DOHH2 (cell line): ENCODE results near the gene APIP.

Experiments
- H3F3A ChIP-seq: fragments of 200-600 bp; sonication (generic), shearing (Covaris generic); 2 replicates; pipeline ENCODE4 v1.6.0; 2016; ENCODE audit warnings: antibody characterized with exemption, mild to moderate bottlenecking; ENCODE audit not compliant: control insufficient read depth, insufficient read depth
- H3K27ac ChIP-seq: fragments of 200-600 bp; sonication (generic); 2 replicates; pipeline ENCODE4 v1.5.1; 2014; ENCODE audit warnings: low read depth, mild to moderate bottlenecking, low read length, moderate library complexity
- H3K27me3 ChIP-seq: fragments of 200-600 bp; sonication (generic); 2 replicates; pipeline ENCODE4 v1.6.1; 2014; ENCODE audit warnings: mild to moderate bottlenecking, low read length, mixed read lengths; ENCODE audit not compliant: control insufficient read depth
- H3K36me3 ChIP-seq: fragments of 200-600 bp; sonication (generic); 2 replicates; pipeline ENCODE4 v1.6.1; 2014; ENCODE audit warnings: mild to moderate bottlenecking, low read length, moderate library complexity, mixed read lengths; ENCODE audit not compliant: control insufficient read depth
- H3K4me1 ChIP-seq: fragments of 200-600 bp; sonication (generic); 2 replicates; pipeline ENCODE4 v1.6.1; 2014; ENCODE audit warnings: mild to moderate bottlenecking, low read length, mixed read lengths; ENCODE audit not compliant: control insufficient read depth
- H3K4me2 ChIP-seq: fragments of 200-600 bp; sonication (generic); 2 replicates; pipeline ENCODE4 v1.6.0; 2014; ENCODE audit warnings: mild to moderate bottlenecking, low read length, moderate library complexity
- H3K4me3 ChIP-seq: fragments of 200-600 bp; sonication (generic); 2 replicates; pipeline ENCODE4 v1.5.1; 2014; ENCODE audit warnings: mild to moderate bottlenecking, low read length, mixed read lengths
- H3K79me2 ChIP-seq: fragments of 200-600 bp; sonication (generic); 2 replicates; pipeline ENCODE4 v1.6.1; 2014; ENCODE audit warnings: mild to moderate bottlenecking, low read length, mixed read lengths; ENCODE audit not compliant: control insufficient read depth
- H3K9me2 ChIP-seq: fragments of 200-600 bp; sonication (generic); replicated peaks from 2 replicates; pipeline ENCODE4 v1.6.1; 2014; ENCODE audit warnings: mild to moderate bottlenecking, low read length, mixed read lengths; ENCODE audit not compliant: control insufficient read depth
- H3K9me3 ChIP-seq: fragments of 200-600 bp; sonication (generic); 2 replicates; pipeline ENCODE4 v1.6.1; 2014; ENCODE audit warnings: antibody characterized with exemption, low read length, mixed read lengths; ENCODE audit not compliant: control insufficient read depth, insufficient read depth
- H4K20me1 ChIP-seq: fragments of 200-600 bp; sonication (generic); 2 replicates; pipeline ENCODE4 v1.6.0; 2014; ENCODE audit warnings: low read depth, mild to moderate bottlenecking, antibody characterized with exemption, low read length, moderate library complexity; ENCODE audit not compliant: control insufficient read depth, insufficient read depth
- EZH2phosphoT487 ChIP-seq: fragments of 200-600 bp; sonication (generic); IDR thresholded peaks from 2 replicates; pipeline ENCODE4 v1.6.1; 2017; ENCODE audit warnings: borderline replicate concordance, mild to moderate bottlenecking, antibody characterized with exemption, low read length, moderate library complexity, mixed read lengths
- TF ChIP-seq, protein P1 (sequence below): fragments of 200-600 bp; sonication (generic); IDR thresholded peaks from one replicate; pipeline ENCODE4 v1.5.1; 2014; ENCODE audit warnings: antibody characterized with exemption, mild to moderate bottlenecking, low read depth, low read length; ENCODE audit not compliant: poor library complexity, severe bottlenecking

APIP gene

DNA sequence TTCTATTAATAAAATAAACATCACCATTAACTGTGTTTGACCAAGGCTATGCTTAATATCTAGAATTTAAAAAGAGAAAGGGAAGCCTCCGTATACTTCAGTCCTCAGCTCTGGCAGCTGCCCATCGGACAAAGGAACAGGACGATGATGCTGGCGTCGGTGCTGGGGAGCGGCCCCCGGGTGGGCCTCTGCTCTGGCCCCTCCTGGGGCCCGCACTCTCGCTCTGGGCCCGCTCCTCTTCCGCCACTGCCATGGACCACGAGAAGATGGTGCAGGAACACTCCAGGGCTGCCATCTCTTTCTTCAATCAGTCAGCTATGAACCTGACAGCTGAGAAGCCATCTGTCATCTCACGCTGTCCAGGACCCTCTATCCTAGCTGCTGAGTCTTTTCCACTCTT lies 25.5 kb upstream of the APIP start:
- no peak for TF ChIP-seq EZH2phosphoT487
- TF ChIP-seq, protein P1, sequence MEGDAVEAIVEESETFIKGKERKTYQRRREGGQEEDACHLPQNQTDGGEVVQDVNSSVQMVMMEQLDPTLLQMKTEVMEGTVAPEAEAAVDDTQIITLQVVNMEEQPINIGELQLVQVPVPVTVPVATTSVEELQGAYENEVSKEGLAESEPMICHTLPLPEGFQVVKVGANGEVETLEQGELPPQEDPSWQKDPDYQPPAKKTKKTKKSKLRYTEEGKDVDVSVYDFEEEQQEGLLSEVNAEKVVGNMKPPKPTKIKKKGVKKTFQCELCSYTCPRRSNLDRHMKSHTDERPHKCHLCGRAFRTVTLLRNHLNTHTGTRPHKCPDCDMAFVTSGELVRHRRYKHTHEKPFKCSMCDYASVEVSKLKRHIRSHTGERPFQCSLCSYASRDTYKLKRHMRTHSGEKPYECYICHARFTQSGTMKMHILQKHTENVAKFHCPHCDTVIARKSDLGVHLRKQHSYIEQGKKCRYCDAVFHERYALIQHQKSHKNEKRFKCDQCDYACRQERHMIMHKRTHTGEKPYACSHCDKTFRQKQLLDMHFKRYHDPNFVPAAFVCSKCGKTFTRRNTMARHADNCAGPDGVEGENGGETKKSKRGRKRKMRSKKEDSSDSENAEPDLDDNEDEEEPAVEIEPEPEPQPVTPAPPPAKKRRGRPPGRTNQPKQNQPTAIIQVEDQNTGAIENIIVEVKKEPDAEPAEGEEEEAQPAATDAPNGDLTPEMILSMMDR = no peak

DNA sequence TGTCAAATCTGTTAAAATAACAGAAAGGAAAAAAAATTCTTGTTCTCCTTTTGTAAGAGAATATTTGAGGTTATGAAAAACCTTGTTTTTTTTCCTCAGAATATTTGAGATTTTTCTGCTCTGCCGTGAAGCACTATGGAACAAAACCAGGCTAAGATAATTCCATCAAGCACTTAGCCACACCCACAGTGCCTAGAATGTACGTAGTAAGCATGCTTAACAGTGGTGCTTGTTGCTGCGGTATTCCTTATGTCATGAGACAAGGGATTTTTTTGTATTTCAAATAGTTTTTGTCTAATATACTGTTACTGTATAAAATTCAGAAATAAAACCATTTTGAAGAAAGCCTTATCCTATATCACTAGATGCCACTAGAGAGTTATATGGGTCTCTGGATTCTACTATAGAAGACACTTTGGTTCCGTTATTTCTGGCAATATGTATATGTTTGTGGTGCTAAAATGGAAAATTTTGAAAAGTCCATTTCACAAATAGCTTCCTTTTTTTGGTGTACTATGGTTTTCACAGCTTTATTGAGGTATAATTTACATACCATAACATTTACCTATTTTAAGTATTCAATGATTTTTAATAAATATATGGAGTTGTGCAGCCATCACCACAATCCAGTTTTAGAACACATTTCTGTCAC lies 24.0 kb upstream of the APIP start:
- TF ChIP-seq, protein P1 = no peak
- TF ChIP-seq EZH2phosphoT487 = no peak
- Histone ChIP-seq H3K9me2 (no peaks in the 10 kb centered on the region), H3F3A (no peaks in the 10 kb centered on the region), H3K4me3 (no peak overlapping the region), H3K4me2 (no peak overlapping the region), H3K9me3 (peaks cover 3% of the 10 kb centered on the region; the same call in 1 of the 2 replicates), H3K36me3 (no peaks in the 10 kb centered on the region), H3K79me2 (no peaks in the 10 kb centered on the region; the same call in 1 of the 2 replicates), H3K4me1 (no peaks in the 10 kb centered on the region), H3K27me3 (no peaks in the 10 kb centered on the region), H3K27ac (no peak overlapping the region), H4K20me1 (no peaks in the 10 kb centered on the region)

More for the DNA sequence above, 25.5 kb upstream of the APIP start:
- Histone ChIP-seq H3K4me2 (no peak overlapping the region), H3K4me1 (no peaks in the 10 kb centered on the region), H3K4me3 (no peak overlapping the region), H3K27ac (no peak overlapping the region), H3K79me2 (no peaks in the 10 kb centered on the region; the same call in 1 of the 2 replicates), H3F3A (no peaks in the 10 kb centered on the region), H4K20me1 (no peaks in the 10 kb centered on the region), H3K9me3 (peaks cover 3% of the 10 kb centered on the region; the same call in 1 of the 2 replicates), H3K9me2 (no peaks in the 10 kb centered on the region), H3K36me3 (no peaks in the 10 kb centered on the region), H3K27me3 (no peaks in the 10 kb centered on the region)

DNA sequence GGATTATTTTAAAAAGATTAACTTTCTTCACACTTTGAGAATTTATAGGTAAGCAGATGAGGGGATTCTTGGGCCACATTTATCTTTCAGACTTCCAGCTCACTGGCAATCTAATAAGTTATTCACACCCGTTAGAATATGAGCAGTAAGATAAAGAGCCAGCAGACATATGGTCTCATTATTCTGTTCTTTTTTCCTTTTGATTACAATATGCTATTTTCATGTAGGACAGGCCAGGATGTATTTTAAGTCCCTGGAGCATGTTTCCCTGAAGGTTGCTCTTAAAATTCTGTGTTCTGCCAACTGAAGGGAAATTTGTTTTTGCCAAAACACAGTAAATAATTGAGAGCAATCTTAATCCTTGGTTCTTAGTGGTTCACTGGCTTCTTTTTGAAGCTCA lies 22.4 kb upstream of the APIP start:
- peaks cover 2% of the 10 kb centered on the region; the same call in 1 of the 2 replicates for H3K9me3 ChIP-seq
- no peaks in the 10 kb centered on the region; the same call in 1 of the 2 replicates for H3K79me2 ChIP-seq
- H3K4me2 ChIP-seq = no peak overlapping the region
- H4K20me1 ChIP-seq = no peaks in the 10 kb centered on the region
- H3K4me3 ChIP-seq = no peak overlapping the region
- H3K4me1 ChIP-seq = no peaks in the 10 kb centered on the region
- H3K36me3 ChIP-seq = no peaks in the 10 kb centered on the region
- no peak overlapping the region for H3K27ac ChIP-seq
- H3K9me2 ChIP-seq = no peaks in the 10 kb centered on the region
- TF ChIP-seq, protein P1 = no peak
- no peak for TF ChIP-seq EZH2phosphoT487
- no peaks in the 10 kb centered on the region for H3F3A ChIP-seq
- H3K27me3 ChIP-seq = no peaks in the 10 kb centered on the region
